HG03460 (cell line): ENCODE data around the gene RIPOR2.
"Not testable (repeated sequence)": the region's sequence is repeated elsewhere in the genome, so short reads cannot be mapped to it uniquely, and the experiment has no call there.

ENCODE experiments used
- ATAC-seq: cut with Tn5 transposase; IDR thresholded peaks from one replicate; pipeline ENCODE4 v1.9.1; 2021; ENCODE audit not compliant: unreplicated experiment

RIPOR2 gene

DNA sequence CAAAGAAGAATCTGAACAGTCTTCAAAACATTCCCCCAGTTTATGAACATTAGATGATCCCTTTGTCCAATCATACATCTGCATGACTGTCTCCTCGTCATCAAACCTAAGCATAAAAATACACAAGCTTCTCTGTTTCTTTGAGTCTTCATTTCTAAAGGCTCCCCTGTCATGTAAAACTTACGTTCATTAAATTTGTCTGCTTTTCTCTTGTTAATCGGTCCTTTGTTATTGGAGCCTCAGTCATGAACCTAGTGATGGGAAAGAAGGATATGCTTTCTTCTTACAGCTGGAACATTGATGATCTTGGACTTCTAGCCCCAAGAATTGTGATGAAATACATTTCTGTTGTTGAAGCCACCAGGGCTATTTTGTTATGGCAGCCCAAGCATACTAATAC is 18.0 kb upstream of the RIPOR2 start:
- no peak for ATAC-seq

- ATAC-seq = no peak
Measured at GRCh38 chr6:24951811-24952299, 16.1 kb upstream of the RIPOR2 start.

GRCh38 chr6:24950218-24950941 is 14.6 kb upstream of the RIPOR2 start:
- no peak for ATAC-seq

GRCh38 chr6:24949020-24949569 is 13.3 kb upstream of the RIPOR2 start:
- ATAC-seq = peak; percentile 93

GRCh38 chr6:24948261-24948660 is 12.5 kb upstream of the RIPOR2 start:
- not testable (repeated sequence) for ATAC-seq

DNA sequence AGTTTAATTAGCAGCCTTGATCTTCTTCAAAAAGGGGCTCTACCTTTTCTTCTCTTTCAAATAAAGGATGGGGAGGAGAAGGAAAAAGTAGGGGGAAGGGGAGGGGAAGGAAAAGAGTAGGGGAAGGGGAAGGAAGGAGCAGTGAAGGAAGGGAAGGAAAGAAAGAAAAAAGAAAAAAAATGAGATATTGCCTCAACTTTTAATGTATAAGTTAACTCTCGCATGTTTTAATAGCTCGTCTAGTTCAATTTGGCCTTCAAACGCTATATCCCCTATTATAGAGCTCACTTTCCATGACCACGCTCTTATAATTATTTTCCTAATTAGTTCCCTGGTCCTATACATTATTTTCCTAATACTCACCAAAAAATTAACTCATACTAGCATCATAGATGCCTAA is 11.9 kb upstream of the RIPOR2 start:
- no peak for ATAC-seq

DNA sequence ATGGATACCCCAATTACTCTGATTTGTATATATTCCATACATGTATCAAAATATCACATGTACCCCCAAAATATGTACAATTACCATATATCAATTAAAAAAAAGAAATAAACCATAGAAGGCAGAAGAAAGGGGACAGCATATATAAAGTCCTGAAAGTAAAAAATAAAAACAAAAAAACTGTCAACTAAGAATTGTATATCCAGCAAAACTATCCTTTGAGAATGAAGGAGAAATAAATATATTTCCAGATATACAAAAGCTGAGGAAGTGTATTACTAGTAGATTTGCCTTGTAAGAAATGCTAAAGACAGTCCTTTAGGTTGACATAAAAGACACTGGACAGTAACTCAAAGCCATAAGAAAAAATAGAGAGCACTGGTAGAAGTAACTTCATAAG is 9.3 kb upstream of the RIPOR2 start:
- no peak for ATAC-seq

DNA sequence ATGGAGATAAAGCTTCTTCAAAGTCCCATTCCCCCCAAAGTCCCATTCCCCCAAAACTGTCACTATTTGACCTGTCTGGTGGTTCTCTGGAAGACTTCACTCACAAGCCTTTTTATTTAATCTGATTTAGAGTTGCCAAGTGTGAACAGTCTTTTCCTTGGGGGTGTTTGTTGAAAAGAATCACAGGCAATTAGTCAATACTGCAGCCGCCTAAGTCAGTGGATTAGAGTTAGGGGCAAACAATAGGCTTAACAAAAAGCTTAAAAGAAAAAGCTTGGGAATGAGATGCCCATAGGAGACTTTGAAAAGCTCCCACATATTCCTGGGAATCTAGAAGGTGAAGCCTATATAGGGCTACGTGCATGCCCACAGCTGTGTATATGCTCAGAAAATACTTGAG is 8.0 kb upstream of the RIPOR2 start:
- no peak for ATAC-seq

GRCh38 chr6:24940311-24940917 is 4.7 kb upstream of the RIPOR2 start:
- no peak for ATAC-seq

- ATAC-seq = peak; percentile 63
Measured at GRCh38 chr6:24936641-24937317, 1.0 kb upstream of the RIPOR2 start.

DNA sequence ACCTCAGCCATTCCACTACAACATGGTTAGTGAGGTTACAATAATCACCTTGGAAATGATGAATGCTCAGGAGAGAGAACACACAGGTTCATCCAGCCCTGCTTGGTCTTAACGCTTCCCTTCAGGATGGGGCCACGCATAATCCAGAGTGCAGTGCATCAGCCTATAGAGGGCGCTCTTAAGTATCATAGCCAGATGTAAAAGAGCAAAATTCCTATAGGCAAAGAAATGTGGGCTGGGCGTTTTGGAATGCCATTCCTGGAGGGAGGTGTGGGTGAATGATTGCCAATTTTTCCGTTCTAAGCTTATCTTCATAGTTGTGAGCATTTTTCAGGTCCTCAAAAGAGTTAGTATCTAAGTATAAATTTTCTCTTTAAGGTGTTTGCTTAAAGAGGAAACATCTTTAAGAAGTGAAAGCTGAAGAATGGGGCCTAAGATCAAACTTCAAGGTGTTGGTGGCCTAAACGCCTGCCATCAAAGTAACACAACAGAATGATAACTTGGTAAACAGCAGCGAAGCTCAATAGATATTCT is 1.8 kb downstream of the RIPOR2 start:
- ATAC-seq = no peak

GRCh38 chr6:24933266-24933665 is 2.5 kb downstream of the RIPOR2 start:
- ATAC-seq = no peak

DNA sequence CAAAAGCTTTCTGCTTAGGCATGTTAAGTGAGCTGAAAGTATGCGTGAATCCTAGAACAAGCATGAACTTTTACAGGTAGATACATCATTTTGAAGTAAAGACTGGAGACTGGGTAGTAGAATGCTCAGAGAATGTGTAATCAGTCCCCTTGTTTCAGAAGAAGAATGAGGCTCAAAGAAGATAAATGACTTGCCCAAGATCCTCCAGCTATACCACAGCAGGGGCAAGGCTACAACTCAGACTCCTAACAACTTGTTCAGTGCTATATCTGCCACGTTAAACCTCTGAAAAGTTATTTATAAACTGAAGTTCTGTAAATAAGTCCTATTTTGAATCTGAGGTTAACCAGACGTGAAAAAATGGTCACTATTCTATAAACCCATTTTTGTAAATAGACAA is 2.9 kb downstream of the RIPOR2 start:
- peak; percentile 34 for ATAC-seq

DNA sequence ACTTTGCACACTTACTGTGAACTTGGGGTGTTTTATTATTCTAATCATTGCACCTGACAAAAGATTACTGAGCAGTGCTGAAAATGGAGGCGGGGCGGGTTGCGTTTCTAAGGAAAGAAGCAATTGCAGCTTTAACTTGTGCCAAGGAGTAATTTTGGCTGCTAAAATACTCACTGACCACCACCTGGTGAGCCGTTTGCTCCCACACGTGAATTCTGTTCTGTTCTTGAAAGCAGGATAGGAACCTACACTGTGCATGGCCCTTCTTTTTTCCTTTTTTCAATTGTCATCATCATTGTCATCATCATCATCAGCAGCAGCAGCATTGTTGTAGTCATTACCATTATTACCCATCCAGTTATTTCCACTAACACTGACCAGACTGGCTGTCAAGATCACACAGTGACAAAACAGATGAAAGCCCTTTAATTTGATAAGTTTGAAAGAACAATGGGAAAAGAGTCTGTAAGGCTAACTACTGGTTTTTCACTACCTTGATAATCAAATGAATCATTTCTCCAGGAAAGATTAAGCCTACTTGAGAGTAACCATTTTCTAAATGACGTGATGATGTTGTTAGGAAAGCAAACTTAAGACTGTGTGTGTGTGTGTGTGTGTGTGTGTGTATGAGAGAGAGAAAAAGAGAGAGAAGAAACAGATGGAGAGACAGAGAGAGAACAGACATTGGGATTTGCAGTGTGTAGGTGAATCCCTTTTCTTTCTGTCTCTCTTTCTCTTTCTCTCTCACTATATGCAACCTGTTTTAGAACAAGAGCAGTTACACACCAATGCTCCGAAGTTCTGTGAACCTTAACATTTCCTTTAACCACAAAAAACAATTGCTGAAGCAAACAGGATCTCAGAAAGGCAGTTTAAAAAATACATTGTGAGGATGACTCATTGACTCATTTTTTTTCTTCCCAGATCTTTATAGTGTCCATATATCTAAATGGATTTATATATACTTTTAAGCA is 3.8 kb downstream of the RIPOR2 start:
- peak; percentile 39 for ATAC-seq

GRCh38 chr6:24931296-24931695 is 4.5 kb downstream of the RIPOR2 start:
- no peak for ATAC-seq

- no peak for ATAC-seq
Measured at GRCh38 chr6:24930431-24930871, 5.3 kb downstream of the RIPOR2 start.

- no peak for ATAC-seq
Measured at GRCh38 chr6:24929242-24929641, 6.5 kb downstream of the RIPOR2 start.

- no peak for ATAC-seq
Measured at GRCh38 chr6:24927985-24928745, 7.6 kb downstream of the RIPOR2 start.

DNA sequence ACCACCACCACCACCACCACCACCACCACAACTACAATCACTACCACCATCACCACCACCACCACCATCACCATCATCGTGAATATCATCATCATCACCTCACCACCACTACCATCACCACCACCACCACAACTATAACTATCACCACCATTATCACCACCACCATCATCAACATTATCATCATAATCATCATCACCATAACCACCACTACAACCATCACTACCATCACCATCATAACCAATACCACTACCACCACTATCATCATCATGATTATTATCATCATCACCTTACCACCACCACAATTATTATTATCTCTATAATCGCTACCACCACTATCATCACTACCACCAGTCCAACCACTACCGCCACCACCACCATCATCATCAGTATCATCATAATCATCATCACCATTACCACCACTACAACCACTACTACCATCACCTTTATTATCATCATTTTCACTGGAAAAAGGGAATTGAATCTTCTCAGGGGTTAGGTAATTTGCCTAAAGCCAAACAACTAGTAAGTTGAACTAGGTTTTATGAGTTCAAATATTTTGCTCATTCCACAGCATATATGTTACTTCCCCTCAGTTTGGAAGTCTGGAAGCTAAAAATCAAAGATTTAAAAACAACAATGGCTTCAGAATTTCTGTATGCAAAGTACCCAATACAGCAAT is 8.3 kb downstream of the RIPOR2 start:
- ATAC-seq = no peak
